ENCODE measurements around the gene REV3L.
"Not testable (repeated sequence)": the region's sequence is repeated elsewhere in the genome, so short reads cannot be mapped to it uniquely, and the experiment has no call there.

The REV3L gene

GRCh38 chr6:111521497-111522270 lies 38.7 kb upstream of the REV3L start:
- H3K9ac ChIP-seq (ENCODE audit: low read length), result no peak overlapping the region
- DNase-seq (ENCODE audit: low read depth), result no peak
- no peaks in the 10 kb centered on the region for H3K27me3 ChIP-seq (replicated peaks; ENCODE audit: control insufficient read depth, insufficient read depth, low read length)

DNA sequence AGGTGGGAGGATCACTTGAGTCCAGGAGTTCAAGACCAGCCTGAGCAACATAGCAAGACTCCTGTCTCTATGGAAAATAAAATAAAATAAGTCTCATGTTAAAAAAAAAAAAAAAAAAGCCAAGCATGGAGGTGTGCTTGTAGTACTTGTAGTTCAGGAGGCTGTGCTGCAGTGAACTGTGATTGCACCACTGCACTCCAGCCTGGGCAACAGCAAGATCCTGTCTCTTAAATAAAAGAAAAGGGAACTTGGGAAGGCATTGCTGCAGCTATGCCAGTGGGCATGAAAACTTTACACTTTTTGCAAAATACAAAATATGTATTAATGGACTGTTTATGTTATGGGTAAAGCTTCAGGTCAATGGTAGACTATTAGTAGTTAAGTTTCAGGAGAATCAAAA lies 37.5 kb upstream of the REV3L start:
- no peak overlapping the region for H3K9ac ChIP-seq (ENCODE audit: low read length)
- no peak overlapping the region for H3K4me3 ChIP-seq (ENCODE audit: low read length)
- H3K4me1 ChIP-seq (ENCODE audit: control insufficient read depth, insufficient read depth, low read length), result peaks cover 19% of the 10 kb centered on the region
- no peaks in the 10 kb centered on the region for H3K27me3 ChIP-seq (replicated peaks; ENCODE audit: control insufficient read depth, insufficient read depth, low read length)
- H3K36me3 ChIP-seq (ENCODE audit: control insufficient read depth, insufficient read depth, low read length, severe bottlenecking), result no peaks in the 10 kb centered on the region
- peaks cover 4% of the 10 kb centered on the region for H3K9me3 ChIP-seq (ENCODE audit: control insufficient read depth, low read length)
- DNase-seq (ENCODE audit: low read depth), result no peak

More at GRCh38 chr6:111521497-111522270, 38.7 kb upstream of the REV3L start:
- Histone ChIP-seq H3K36me3 (ENCODE audit: control insufficient read depth, insufficient read depth, low read length, severe bottlenecking) (no peaks in the 10 kb centered on the region), H3K9me3 (ENCODE audit: control insufficient read depth, low read length) (peaks cover 4% of the 10 kb centered on the region), H3K4me3 (ENCODE audit: low read length) (no peak overlapping the region), H3K4me1 (ENCODE audit: control insufficient read depth, insufficient read depth, low read length) (peaks cover 19% of the 10 kb centered on the region)

GRCh38 chr6:111517965-111518364 lies 34.9 kb upstream of the REV3L start:
- no peak overlapping the region for H3K9ac ChIP-seq (ENCODE audit: low read length)
- no peak for DNase-seq (ENCODE audit: low read depth)
- no peaks in the 10 kb centered on the region for H3K4me1 ChIP-seq (ENCODE audit: control insufficient read depth, insufficient read depth, low read length)
- no peaks in the 10 kb centered on the region for H3K27me3 ChIP-seq (replicated peaks; ENCODE audit: control insufficient read depth, insufficient read depth, low read length)
- H3K4me3 ChIP-seq (ENCODE audit: low read length), result no peak overlapping the region
- H3K36me3 ChIP-seq (ENCODE audit: control insufficient read depth, insufficient read depth, low read length, severe bottlenecking), result no peaks in the 10 kb centered on the region
- H3K9me3 ChIP-seq (ENCODE audit: control insufficient read depth, low read length), result peaks cover 4% of the 10 kb centered on the region

DNA sequence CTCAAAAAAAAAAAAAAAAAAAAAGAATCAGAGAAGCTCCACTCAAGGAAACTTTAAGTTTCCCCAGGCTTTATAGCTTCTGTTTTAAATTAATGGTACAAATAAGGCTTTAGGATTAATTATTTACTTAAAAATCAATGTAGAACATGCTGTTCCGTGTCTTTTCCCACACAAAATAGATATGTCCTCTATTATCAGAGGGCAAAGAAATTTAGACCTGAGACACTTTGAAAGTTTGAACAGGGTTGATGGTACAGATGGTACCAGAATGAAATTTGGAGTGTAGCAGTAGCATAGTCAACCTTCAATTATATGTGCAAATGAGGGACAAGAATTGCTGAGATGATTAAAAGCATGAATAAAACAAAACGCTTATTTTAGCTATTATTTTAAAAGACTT lies 32.2 kb upstream of the REV3L start:
- no peak overlapping the region for H3K4me3 ChIP-seq (ENCODE audit: low read length)

GRCh38 chr6:111514531-111514930 lies 31.5 kb upstream of the REV3L start:
- not testable (repeated sequence) for H3K4me3 ChIP-seq (ENCODE audit: low read length); H3K36me3 ChIP-seq (ENCODE audit: control insufficient read depth, insufficient read depth, low read length, severe bottlenecking); H3K27me3 ChIP-seq (replicated peaks; ENCODE audit: control insufficient read depth, insufficient read depth, low read length); DNase-seq (ENCODE audit: low read depth); H3K9me3 ChIP-seq (ENCODE audit: control insufficient read depth, low read length); H3K9ac ChIP-seq (ENCODE audit: low read length); H3K4me1 ChIP-seq (ENCODE audit: control insufficient read depth, insufficient read depth, low read length)

More for the DNA sequence above, 32.2 kb upstream of the REV3L start:
- Histone ChIP-seq H3K9ac (ENCODE audit: low read length) (no peak overlapping the region), H3K9me3 (ENCODE audit: control insufficient read depth, low read length) (no peaks in the 10 kb centered on the region), H3K27me3 (replicated peaks; ENCODE audit: control insufficient read depth, insufficient read depth, low read length) (no peaks in the 10 kb centered on the region), H3K4me1 (ENCODE audit: control insufficient read depth, insufficient read depth, low read length) (no peaks in the 10 kb centered on the region), H3K36me3 (ENCODE audit: control insufficient read depth, insufficient read depth, low read length, severe bottlenecking) (no peaks in the 10 kb centered on the region)
- no peak for DNase-seq (ENCODE audit: low read depth)

GRCh38 chr6:111507219-111507618 lies 24.2 kb upstream of the REV3L start:
- H3K4me1 ChIP-seq (ENCODE audit: control insufficient read depth, insufficient read depth, low read length), result not testable (repeated sequence)

DNA sequence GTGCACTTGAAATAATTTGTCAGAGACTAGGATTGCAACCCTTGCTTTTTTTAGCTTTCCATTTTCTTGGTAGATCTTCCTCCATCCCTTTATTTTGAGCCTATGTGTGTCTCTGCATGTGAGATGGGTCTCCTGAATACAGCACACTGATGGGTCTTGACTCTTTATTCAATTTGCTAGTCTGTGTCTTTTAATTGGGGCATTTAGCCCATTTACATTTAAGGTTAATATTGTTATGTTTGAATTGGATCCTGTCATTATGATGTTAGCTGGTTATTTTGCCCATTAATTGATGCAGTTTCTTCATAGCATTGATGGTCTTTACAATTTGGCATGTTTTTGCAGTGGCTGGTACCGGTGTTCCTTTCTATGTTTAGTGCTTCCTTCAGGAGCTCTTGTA lies 22.5 kb upstream of the REV3L start:
- H3K27me3 ChIP-seq (replicated peaks; ENCODE audit: control insufficient read depth, insufficient read depth, low read length); H3K36me3 ChIP-seq (ENCODE audit: control insufficient read depth, insufficient read depth, low read length, severe bottlenecking); DNase-seq (ENCODE audit: low read depth); H3K9ac ChIP-seq (ENCODE audit: low read length); H3K4me3 ChIP-seq (ENCODE audit: low read length); H3K4me1 ChIP-seq (ENCODE audit: control insufficient read depth, insufficient read depth, low read length); H3K9me3 ChIP-seq (ENCODE audit: control insufficient read depth, low read length): not testable (repeated sequence)

More at GRCh38 chr6:111507219-111507618, 24.2 kb upstream of the REV3L start:
- DNase-seq (ENCODE audit: low read depth); H3K27me3 ChIP-seq (replicated peaks; ENCODE audit: control insufficient read depth, insufficient read depth, low read length); H3K36me3 ChIP-seq (ENCODE audit: control insufficient read depth, insufficient read depth, low read length, severe bottlenecking); H3K9me3 ChIP-seq (ENCODE audit: control insufficient read depth, low read length); H3K9ac ChIP-seq (ENCODE audit: low read length); H3K4me3 ChIP-seq (ENCODE audit: low read length): not testable (repeated sequence)

DNA sequence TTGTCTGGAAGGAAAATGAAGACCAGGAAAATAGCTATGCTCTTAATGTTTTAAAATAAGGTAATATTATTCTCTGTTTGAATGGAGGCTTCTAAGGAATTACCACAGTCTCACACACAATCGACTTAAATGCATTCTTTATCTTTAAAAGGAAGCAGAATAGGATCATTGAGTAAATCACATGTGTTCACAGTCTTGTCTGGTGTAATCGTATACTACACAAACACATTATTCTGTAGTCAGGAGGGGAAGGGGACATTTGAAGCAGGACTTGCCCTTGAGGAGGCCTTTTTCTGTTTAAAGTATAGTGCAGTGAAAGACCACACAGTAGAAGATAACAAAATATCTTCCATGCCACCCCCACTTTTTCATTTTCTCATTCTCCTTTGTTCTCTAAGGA lies 20.6 kb upstream of the REV3L start:
- Histone ChIP-seq H3K36me3 (ENCODE audit: control insufficient read depth, insufficient read depth, low read length, severe bottlenecking) (no peaks in the 10 kb centered on the region), H3K9ac (ENCODE audit: low read length) (no peak overlapping the region), H3K4me3 (ENCODE audit: low read length) (no peak overlapping the region), H3K9me3 (ENCODE audit: control insufficient read depth, low read length) (no peaks in the 10 kb centered on the region), H3K4me1 (ENCODE audit: control insufficient read depth, insufficient read depth, low read length) (peaks cover 4% of the 10 kb centered on the region), H3K27me3 (replicated peaks; ENCODE audit: control insufficient read depth, insufficient read depth, low read length) (no peaks in the 10 kb centered on the region)
- peak; percentile 37 for DNase-seq (ENCODE audit: low read depth)

- Histone ChIP-seq H3K4me3 (ENCODE audit: low read length) (no peak overlapping the region), H3K9me3 (ENCODE audit: control insufficient read depth, low read length) (no peaks in the 10 kb centered on the region)
- peak; percentile 46 for DNase-seq (ENCODE audit: low read depth)
These were observed 20.2 kb upstream of the REV3L start for GRCh38 chr6:111503194-111503593.

GRCh38 chr6:111502154-111502553 lies 19.1 kb upstream of the REV3L start:
- H3K9me3 ChIP-seq (ENCODE audit: control insufficient read depth, low read length), result no peaks in the 10 kb centered on the region
- DNase-seq (ENCODE audit: low read depth), result no peak
- no peaks in the 10 kb centered on the region for H3K27me3 ChIP-seq (replicated peaks; ENCODE audit: control insufficient read depth, insufficient read depth, low read length)
- H3K4me1 ChIP-seq (ENCODE audit: control insufficient read depth, insufficient read depth, low read length), result peaks cover 4% of the 10 kb centered on the region
- no peak overlapping the region for H3K9ac ChIP-seq (ENCODE audit: low read length)
- H3K36me3 ChIP-seq (ENCODE audit: control insufficient read depth, insufficient read depth, low read length, severe bottlenecking), result no peaks in the 10 kb centered on the region
- H3K4me3 ChIP-seq (ENCODE audit: low read length), result no peak overlapping the region

More at GRCh38 chr6:111503194-111503593, 20.2 kb upstream of the REV3L start:
- no peaks in the 10 kb centered on the region for H3K27me3 ChIP-seq (replicated peaks; ENCODE audit: control insufficient read depth, insufficient read depth, low read length)
- H3K36me3 ChIP-seq (ENCODE audit: control insufficient read depth, insufficient read depth, low read length, severe bottlenecking), result no peaks in the 10 kb centered on the region
- peaks cover 4% of the 10 kb centered on the region for H3K4me1 ChIP-seq (ENCODE audit: control insufficient read depth, insufficient read depth, low read length)
- no peak overlapping the region for H3K9ac ChIP-seq (ENCODE audit: low read length)

DNA sequence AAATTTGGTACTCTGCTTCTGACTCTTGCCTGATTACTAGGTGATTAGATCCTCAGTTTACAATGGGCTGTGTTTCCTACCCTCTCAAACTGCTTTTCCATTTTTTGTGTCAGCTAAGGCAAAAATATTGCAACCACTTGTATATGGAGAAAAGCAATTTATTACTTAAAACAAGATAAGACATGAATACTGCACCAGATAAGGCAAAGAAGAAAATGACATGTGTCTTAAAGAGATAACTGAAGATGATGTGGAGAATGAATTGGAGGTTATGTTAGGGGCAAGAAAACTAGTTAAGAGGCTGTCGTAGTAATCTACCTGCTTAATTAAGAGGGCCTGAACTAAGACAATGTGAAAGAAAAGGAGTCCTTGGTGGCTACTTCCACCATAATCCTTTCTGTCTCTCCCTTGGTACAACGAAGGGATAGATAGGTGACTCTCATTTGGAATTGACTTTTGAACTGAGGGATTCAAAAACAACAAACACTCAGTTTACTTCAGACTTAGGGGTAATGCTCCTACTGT lies 16.3 kb upstream of the REV3L start:
- H3K4me1 ChIP-seq (ENCODE audit: control insufficient read depth, insufficient read depth, low read length), result peaks cover 15% of the 10 kb centered on the region
- no peaks in the 10 kb centered on the region for H3K36me3 ChIP-seq (ENCODE audit: control insufficient read depth, insufficient read depth, low read length, severe bottlenecking)
- H3K9me3 ChIP-seq (ENCODE audit: control insufficient read depth, low read length), result no peaks in the 10 kb centered on the region
- DNase-seq (ENCODE audit: low read depth), result no peak
- H3K4me3 ChIP-seq (ENCODE audit: low read length), result no peak overlapping the region
- H3K27me3 ChIP-seq (replicated peaks; ENCODE audit: control insufficient read depth, insufficient read depth, low read length), result no peaks in the 10 kb centered on the region
- H3K9ac ChIP-seq (ENCODE audit: low read length), result no peak overlapping the region
